Stimulated activated CD8-positive, alpha-beta memory T cell treated with anti-CD3 and anti-CD28 coated beads, Interleukin-4, amount 100 ng/mL, for 1 hour (primary cell): ENCODE results near the gene CCDC91.
"Not testable (repeated sequence)": the region's sequence is repeated elsewhere in the genome, so short reads cannot be mapped to it uniquely, and the experiment has no call there.

Experiments
- DNase-seq, 2 donors: peaks; one replicate each; pipeline ENCODE4 v3.0.0-alpha.2; 2020; ENCODE audit warnings: low read depth in 2 of 2, low spot score in 1 of 2

Gene CCDC91

DNA sequence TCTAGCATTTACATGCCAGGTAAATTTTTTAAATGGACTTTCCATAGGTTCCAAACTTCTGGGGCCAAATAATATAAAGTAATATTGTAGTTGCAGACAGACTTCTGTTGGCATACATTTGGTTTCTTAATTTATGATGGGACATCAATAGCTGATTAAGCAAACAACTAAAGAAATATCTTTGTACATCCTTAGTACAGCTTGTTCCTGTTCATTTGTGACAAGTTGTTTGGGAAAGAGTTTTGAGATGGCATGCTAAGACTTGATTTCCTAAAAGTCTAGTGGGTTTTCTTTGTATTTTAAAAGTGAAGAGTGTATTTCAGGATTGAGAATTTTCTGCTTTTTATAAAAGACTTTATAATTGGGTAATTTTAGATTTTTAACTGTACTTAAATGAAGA lies 41.0 kb downstream of the CCDC91 start:
- DNase-seq: no peak

DNA sequence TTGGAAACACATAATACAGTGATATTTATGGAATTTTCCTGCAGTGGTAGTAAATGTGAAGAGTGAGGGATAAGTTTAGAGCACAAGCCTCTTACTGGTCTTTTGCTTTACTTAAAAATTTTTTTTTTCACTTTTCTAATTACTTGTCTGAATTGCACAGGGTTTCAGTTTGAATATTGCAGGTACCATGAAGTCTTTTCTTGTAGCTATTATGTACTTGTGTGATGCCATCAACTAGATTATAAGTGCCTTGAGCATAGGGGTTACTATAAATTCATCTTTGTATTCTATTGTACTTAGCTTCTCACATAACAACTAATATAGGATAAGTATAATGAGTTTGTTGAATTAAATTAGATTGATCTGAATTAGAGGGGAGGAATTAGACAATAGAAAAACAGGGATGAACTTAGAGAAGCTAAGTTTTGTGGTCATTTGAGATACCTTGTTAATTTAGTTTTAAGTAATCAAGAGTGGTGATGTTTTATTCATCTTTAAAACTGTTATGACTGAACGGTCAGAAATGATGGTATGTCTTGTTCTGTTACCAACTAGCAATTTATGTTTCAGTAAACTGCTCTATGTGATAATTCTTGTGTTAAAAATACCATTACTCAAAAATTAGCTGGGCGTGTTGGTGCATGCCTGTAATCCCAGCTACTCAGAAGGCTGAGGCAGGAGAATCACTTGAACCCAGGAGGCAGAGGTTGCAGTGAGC lies 42.1 kb downstream of the CCDC91 start:
- DNase-seq: no peak

GRCh38 chr12:28234444-28234843 lies 44.2 kb downstream of the CCDC91 start:
- DNase-seq: no peak

- DNase-seq: no peak
These were observed 44.8 kb downstream of the CCDC91 start for GRCh38 chr12:28235015-28235414.

GRCh38 chr12:28235985-28236384 lies 45.7 kb downstream of the CCDC91 start:
- no peak for DNase-seq

- DNase-seq: no peak
These were observed 47.2 kb downstream of the CCDC91 start for GRCh38 chr12:28237423-28237822.

DNA sequence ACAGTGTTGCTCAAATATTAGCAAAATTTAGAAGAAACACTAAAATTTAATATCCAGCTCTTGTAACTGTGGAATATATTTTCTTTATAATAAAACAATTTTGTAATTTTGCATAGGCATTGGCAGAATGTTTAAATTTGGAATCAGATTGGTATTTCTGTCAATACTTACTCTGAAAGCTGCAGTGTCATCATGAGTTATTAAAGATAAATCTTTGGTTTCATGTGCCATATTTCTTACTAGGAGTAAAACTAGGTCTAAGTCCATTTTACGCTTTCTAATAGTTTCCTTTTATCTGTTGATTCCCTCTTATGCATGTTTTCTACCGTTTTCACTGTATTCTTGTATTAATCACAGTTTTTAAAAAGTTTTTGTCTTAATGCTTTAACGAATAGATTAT lies 49.7 kb downstream of the CCDC91 start:
- no peak for DNase-seq

DNA sequence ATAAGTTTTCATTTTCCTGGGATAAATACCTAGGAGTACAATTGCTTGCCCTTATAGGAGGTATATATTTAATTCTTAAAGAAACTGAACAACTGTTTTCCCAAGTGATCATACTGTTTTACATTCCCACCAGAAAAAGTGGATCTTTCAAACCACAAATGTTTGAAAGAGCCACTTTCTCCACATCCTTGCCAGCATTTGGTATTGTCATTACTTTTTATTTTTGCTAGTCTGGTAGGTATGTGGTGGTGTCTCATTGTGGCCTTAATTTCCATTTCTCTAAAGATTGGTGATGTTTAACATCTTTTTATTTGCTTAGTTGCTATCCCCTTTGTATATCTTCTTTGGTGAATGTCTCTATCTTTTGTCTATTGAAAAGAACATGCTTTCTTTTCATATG lies 50.6 kb downstream of the CCDC91 start:
- DNase-seq: no peak

- DNase-seq: no peak
These were observed 51.9 kb downstream of the CCDC91 start for GRCh38 chr12:28242129-28242495.

DNA sequence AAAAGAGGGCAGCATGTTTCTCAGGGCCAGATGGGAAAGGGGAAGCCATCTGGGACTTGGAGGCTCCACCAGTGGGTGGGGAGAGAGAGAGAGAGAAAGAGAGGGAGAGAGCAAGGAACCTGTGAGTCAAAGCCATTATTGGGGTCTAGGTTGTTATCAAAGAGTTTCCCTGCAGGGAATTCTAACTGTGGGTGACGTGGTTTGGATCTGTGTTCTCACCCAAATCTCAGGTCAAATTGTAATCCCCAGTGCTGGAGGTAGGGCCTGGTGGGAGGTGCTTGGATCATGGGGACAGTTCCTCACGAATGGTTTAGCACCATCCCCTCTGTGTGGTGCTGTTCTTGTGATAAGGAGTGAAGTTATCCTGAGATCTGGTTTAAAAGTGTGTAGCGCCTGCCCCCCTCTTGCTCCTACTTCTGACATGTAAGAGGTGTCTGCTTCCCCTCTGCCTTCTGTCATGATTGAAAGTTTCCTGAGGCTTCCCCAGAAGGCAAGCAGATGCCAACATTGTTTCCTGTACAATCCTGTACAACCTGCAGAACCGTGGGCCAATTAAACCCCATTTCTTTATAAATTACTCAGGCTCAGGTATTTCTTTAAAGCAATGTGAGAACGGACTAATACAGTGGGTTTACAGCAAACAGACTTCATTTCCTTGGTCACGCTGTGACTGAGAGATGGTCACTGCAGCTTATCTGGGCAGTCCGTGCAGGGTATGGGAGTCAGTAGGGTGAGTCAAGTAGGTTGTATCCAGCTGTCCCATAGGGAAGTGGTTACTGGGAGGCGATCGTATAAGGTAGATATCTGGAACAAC lies 52.4 kb downstream of the CCDC91 start:
- no peak for DNase-seq

GRCh38 chr12:28243310-28243633 lies 53.0 kb downstream of the CCDC91 start:
- DNase-seq: no peak

- no peak for DNase-seq
These were observed 57.5 kb downstream of the CCDC91 start for GRCh38 chr12:28247806-28248205.

DNA sequence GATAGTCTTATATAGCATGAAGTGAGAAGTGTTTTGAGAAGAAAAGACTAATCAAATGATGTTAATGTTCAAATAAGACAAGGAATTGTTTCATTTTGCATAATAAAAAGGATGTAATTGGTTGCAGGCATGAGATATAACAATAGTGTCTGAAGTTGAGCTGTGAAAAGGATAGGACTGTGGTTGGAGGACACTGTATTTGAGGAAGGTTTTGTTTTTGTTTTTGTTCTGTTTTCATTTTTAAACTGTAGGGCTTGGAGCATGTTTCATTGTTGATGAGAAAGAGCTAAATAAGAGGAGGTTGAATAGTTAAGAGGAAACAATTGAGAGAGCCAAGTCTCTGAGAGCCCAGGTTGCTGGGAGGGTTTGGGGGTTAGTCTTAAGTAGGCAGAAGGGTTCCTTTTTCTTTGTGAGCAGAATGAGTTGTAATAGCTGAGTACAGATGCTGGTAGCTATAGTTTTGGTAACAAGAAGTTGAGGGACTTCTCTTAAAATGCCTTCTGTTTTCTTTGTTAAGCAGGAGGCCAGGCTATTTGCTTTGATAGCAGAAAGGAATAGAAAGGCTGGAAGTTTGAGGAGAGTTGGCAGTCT lies 58.4 kb downstream of the CCDC91 start:
- DNase-seq: no peak

DNA sequence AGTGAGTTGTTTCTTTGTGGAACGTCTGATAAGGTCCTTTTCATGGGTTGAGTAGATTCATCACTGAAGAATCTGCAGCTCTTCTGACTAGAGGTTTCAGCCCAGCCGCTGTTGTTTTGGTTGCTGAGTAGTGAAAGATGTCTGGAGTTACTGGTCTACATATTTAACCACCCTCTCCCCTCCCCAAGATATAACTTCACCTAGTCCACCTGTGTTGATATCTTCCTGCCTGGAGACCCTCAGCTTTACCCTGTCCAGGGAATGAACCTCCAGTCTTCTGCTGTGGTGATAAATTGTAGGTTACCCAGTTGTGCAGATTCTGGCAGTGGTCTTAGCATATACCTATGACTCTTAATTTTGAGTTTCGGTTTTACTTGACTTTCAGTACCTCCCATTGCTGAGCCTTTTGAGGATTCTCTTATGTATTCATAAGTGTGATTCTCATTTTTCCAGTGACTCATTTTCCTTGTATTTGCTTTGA lies 62.9 kb downstream of the CCDC91 start:
- no peak for DNase-seq

GRCh38 chr12:28257411-28257810 lies 67.2 kb downstream of the CCDC91 start:
- no peak for DNase-seq

DNA sequence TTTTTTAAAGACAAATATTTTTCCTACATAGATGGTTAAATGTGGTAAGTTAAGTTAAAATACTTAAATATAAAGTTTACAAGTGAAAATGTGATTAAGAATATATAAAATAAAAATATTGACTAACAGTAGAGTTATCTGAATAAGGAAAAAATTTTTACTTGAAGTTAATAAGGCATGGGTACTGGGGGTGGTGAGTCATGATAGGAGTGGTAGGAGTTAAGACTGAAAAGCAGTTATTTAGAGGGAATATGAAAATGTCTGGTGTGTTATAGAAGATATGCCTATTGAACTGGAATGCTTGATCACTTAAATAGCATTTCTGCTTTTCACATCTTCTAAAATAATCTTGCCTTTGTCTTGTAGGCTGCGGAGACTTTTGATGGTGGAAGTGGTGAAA lies 68.7 kb downstream of the CCDC91 start:
- no peak for DNase-seq

DNA sequence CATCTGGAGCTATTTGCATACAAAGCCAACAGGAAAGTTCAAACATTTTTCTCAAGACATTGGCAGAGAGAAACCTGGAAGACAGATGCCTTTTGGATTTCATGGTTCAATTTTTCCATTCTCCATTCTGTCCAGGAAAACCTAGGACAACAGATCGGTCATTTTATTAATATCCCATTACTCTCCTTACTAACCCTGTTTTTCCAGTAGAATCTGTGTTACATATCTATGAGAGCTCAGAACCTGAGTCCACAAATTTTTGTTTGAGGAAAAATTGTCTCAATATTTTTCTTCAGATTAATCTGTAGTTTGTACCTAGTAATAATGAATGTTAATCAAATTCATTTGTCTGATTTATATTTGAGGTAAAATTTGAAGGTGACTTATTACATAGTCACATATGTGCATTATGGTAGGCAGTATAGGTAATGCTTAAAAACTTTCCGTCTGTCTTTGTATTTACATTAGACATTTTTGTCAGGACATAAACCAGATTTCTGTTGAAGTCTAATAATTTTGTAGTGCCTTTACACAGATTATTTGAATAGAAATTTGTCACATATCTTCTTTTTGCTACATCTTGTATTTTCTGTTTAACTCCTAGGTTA lies 75.3 kb downstream of the CCDC91 start:
- DNase-seq: no peak

DNA sequence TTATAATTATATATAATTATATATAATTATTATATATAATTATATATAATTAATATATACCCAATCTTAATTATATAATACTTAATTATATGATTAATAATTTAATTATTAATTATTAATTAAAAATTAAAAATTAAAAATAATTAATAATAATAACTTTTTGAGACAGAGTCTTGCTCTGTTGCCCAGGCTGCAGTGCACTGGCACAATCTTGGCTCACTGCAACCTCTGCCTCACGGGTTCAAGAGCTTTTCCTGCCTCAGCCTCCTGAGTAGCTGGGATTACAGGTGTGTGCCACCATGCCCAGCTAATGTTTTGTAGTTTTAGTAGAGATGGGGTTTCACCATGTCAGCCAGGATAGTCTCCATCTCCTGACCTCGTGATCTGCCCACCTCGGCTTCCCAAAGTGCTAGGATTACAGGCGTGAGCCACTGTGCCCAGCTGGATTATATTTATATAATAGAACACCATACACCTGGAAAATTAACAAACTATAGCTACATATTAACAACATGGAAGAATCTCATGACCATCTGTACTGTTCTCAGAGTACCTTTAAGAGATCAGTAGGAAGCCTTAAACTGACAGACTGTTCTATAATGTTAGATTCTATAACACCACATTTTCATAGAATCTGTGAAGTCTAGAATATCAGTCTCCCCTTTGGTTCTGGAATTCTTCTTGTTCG lies 77.8 kb downstream of the CCDC91 start:
- DNase-seq: not testable (repeated sequence)

DNA sequence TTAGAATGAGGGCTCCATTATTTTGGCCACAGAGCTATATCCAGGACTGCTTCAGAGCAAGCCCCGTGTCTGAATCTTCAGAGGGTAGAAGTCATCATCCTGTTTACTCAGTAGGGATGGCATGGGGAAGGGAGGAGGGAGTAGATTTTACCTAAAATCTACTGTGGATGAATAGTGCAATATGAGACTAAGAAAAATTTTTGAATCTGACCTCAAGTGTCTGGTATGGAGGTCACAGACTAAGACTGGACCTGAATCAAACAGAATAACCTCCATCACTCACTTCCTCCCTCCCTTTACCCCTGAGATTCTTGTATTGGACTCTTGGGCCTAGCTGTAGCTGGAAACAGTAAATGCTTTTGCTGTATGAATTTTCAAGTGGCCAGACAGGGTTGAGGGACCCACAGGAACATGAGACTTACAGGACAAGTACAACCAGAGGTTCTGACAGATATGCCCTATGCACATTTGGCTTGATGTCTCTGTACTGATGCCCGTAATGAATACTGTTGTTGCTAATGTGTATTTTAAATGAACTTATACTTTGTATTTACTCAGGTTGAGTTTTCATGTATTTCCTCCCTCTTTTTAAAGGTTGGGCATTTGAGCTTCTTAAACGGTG lies 78.5 kb downstream of the CCDC91 start:
- DNase-seq: no peak

DNA sequence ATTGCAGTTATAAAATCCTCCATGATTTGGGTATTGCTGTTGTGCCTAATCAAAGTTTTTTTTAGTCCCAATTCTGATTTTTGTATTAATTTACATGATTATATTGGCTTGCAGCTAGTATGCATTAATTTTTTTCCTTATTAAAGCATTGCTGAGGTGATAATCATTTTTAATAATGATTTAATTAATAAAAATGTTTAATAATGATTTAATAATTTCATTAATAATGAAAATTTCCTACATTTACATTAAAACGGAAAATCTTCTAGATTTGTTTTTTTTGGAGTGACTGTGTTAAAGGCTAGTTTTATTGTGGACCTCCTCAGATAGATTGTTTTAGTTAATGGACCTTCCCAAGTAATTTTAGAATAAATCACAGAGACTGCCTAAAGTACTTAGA lies 79.6 kb downstream of the CCDC91 start:
- no peak for DNase-seq

- DNase-seq: no peak
These were observed 88.2 kb downstream of the CCDC91 start for GRCh38 chr12:28278499-28278898.
